ENCODE measurements around the gene IKZF1.

The IKZF1 gene

GRCh38 chr7:50283731-50284130 lies 20.8 kb upstream of the IKZF1 start:
- no peak for DNase-seq (ENCODE audit: low spot score)

GRCh38 chr7:50284296-50284695 lies 20.2 kb upstream of the IKZF1 start:
- DNase-seq (ENCODE audit: low spot score) = no peak

GRCh38 chr7:50285269-50285668 lies 19.2 kb upstream of the IKZF1 start:
- no peak for DNase-seq (ENCODE audit: low spot score)

GRCh38 chr7:50287129-50287528 lies 17.4 kb upstream of the IKZF1 start:
- no peak for DNase-seq (ENCODE audit: low spot score)

GRCh38 chr7:50292165-50292757 lies 12.3 kb upstream of the IKZF1 start:
- DNase-seq (ENCODE audit: low spot score) = no peak

GRCh38 chr7:50292763-50293162 lies 11.8 kb upstream of the IKZF1 start:
- DNase-seq (ENCODE audit: low spot score) = no peak

GRCh38 chr7:50293509-50294179 lies 10.9 kb upstream of the IKZF1 start:
- no peak for DNase-seq (ENCODE audit: low spot score)

- no peak for DNase-seq (ENCODE audit: low spot score)
Measured at GRCh38 chr7:50295133-50295532, 9.4 kb upstream of the IKZF1 start.

- no peak for DNase-seq (ENCODE audit: low spot score)
Measured at GRCh38 chr7:50296799-50297198, 7.7 kb upstream of the IKZF1 start.

GRCh38 chr7:50298811-50299562 lies 5.5 kb upstream of the IKZF1 start:
- no peak for DNase-seq (ENCODE audit: low spot score)

GRCh38 chr7:50300336-50300735 lies 4.2 kb upstream of the IKZF1 start:
- DNase-seq (ENCODE audit: low spot score) = no peak

- no peak for DNase-seq (ENCODE audit: low spot score)
Measured at GRCh38 chr7:50302486-50303334, 1.8 kb upstream of the IKZF1 start.

- DNase-seq (ENCODE audit: low spot score) = no peak
Measured at GRCh38 chr7:50303335-50304128, 984 bp upstream of the IKZF1 start.

- no peak for DNase-seq (ENCODE audit: low spot score)
Measured at GRCh38 chr7:50304911-50305582, 531 bp downstream of the IKZF1 start.

- no peak for DNase-seq (ENCODE audit: low spot score)
Measured at GRCh38 chr7:50305583-50306493, 1.3 kb downstream of the IKZF1 start.

- no peak for DNase-seq (ENCODE audit: low spot score)
Measured at GRCh38 chr7:50306494-50307367, 2.2 kb downstream of the IKZF1 start.

- DNase-seq (ENCODE audit: low spot score) = no peak
Measured at GRCh38 chr7:50307368-50308032, 3.0 kb downstream of the IKZF1 start.

GRCh38 chr7:50308203-50308531 lies 3.7 kb downstream of the IKZF1 start:
- DNase-seq (ENCODE audit: low spot score) = no peak
